GM19099 (cell line): ENCODE measurements around the gene UBXN7.

Experiments used
- POLR2A ChIP-seq: IDR thresholded peaks from 3 replicates; pipeline ENCODE4 v1.6.1; 2011; ENCODE audit warnings: low read depth; ENCODE audit not compliant: insufficient read length; ENCODE audit errors: extremely low read depth

UBXN7 gene

DNA sequence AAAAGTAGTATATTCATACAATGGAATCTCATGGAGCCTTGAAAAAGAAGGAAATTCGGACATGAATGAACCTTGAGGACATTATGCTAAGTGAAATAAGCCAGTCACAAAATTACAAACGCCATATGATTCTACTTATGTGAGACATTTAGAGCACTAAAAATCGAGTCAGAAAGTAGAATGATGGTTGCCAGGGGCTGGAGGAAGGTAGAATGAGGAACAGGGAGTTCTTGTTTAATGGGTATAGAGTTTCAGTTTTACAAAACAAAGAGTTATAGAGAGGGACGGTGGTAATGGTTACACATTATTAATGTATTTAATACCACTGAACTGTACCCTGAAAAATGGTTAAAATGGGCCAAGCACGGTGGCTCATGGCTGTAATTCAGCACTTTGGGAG, 19.5 kb downstream of the UBXN7 start:
- no peak for TF ChIP-seq POLR2A

DNA sequence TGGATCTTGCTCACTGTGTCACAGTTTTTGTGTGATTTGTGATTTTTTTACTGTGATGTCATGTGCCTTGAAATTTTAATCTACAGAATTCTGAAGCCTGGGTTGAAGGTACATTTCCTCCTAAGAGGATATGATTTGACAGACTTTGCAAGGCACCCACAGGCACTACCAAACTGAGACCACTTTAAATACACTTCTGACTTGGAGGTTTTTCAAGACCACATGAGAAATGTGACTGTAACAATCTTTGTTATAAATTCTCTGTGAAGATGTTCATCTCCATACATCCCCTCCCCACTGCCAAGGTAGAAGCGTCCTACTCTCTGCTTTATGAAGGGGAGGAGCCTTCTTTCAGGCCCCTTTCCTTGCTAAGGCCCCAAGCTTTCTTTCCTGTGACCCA, 22.8 kb downstream of the UBXN7 start:
- TF ChIP-seq POLR2A, result no peak

DNA sequence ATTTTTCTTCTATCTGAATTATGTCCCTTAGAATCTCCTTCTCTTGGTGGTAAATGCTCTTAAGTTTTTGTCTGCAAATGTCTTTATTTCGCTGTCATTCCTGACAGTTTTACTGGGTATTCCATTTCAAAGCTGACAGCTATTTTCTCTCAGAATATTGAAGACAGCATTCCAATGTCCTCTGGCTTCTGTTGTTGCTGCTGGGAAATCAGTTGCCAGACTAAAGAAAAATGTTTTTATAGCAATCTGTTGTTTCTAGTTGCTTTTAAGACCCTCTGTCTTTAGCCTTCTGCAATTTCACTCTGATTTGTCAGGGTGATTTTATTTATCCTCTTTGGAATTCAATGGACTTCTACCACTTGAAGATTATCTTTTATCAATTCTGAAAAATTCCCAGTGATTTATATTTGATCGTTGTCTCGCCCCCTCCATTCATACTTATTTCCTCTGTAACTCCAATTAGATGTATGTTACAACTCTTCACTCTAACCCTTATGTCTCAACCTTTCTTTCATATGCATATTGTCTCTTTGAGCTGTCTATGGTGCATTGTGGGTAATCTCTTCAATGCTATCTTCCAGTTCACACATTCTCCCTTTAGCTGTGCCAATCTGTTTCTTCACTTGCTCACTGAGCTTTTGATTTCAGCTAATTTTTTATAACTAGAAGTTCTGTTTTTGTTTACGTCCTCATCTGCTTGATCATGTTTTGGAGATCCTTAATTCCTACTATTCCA, 23.5 kb downstream of the UBXN7 start:
- no peak for TF ChIP-seq POLR2A

DNA sequence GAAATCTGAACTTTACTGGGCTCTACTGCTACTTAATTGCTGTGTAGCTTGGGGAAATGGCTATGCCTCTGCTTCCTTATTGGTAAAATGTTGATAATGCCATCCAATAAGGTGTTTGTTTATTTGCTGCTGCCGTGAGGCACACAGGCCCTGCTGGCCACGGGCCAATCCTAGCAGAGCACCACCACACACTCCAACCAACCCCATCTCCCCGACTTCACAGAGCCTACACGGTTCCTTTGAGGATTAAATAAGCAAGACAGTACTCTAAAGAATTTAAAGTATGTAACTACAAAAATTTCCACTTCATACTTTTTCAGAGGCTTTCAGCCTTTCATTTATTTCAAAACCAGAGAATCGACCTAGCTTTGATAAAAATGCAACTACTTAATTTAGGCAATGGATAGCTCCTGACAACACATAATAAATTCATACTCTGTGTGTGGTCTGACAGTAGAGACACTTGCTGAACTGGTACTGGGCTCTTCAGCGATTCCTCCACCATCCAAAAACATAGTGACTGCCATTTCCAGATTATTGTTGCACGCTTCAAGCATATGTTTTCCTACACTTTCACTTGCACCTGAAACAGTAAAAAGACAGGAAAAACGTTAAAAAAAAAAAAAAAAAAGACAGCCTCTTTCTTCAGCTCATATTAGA, 25.3 kb downstream of the UBXN7 start:
- no peak for TF ChIP-seq POLR2A

DNA sequence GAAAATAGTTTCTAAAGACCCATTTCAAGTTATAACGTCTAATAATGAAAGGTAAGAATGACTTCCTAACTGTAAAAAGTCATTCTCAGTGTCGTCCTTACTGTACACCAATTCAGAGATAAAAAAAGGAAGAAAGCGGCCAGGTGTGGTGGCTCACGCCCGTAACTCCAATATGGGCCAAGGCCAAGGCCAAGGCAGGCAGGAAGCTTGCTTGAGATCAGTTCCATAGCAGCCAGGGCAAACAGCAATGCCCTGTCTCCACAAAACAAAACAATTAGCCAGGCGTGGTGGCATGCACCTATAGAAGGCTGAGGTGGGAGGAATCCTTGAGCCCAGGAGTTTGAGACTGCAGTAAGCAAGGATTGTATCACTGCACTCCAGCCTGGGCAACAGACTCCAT, 31.9 kb downstream of the UBXN7 start:
- TF ChIP-seq POLR2A, result no peak

GRCh38 chr3:196399485-196399945, 32.7 kb downstream of the UBXN7 start:
- TF ChIP-seq POLR2A, result no peak

- no peak for TF ChIP-seq POLR2A
These were observed 33.4 kb downstream of the UBXN7 start for GRCh38 chr3:196398782-196399181.

- no peak for TF ChIP-seq POLR2A
These were observed 34.3 kb downstream of the UBXN7 start for GRCh38 chr3:196397941-196398340.

- TF ChIP-seq POLR2A, result no peak
These were observed 42.1 kb downstream of the UBXN7 start for GRCh38 chr3:196390116-196390515.

DNA sequence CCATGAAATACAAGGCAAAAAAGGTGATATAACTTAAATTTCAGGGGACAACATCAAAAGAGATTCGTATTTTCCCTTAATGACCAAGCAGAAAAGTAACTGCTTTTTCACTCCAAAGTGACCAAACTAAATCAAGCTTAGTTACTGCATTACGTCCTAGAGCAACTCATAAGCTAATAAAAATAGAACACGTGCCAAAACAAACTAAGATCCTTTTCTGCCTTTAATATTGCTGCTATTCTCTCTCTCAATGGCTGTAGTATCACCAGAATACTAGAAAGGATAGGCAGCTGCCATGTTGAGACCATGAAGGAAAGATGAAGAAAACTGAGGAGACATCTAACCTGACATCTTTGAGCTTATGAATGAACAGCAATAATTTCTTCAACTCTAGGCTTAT, 43.3 kb downstream of the UBXN7 start:
- TF ChIP-seq POLR2A, result no peak

DNA sequence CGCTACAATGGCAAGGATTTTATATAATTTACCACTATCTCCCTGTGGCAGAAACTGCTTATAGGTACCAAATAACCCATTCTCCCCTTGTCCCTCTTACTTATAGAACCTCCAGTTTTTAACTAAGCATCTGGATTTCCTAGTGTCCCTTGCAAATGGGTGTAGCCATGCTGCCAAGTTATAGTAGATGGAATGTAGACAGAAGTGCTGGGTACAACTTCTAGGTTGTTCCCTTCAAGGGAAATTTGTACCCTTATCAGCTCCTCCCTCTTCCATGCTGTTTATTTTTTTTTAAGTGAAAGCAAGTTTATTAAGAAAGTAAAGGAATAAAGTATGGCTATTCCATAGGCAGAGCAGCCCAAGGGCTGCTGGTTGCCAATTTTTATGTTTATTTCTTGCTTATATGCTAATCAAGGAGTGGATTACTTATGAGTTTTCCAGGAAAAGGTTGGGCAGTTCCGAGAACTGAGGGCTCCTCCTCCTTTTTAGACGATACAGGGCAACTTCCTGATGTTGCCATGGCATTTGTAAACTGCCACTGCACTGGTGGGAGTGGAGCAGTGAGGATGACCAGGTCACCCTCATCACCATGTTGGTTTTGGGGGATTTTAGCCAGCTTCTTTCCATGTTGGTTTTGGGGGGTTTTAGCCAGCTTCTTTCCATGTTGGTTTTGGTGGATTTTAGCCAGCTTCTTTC, 53.9 kb downstream of the UBXN7 start:
- TF ChIP-seq POLR2A, result no peak

- TF ChIP-seq POLR2A, result no peak
These were observed 54.9 kb downstream of the UBXN7 start for GRCh38 chr3:196377321-196377720.

GRCh38 chr3:196365736-196366135, 66.5 kb downstream of the UBXN7 start:
- TF ChIP-seq POLR2A, result no peak

DNA sequence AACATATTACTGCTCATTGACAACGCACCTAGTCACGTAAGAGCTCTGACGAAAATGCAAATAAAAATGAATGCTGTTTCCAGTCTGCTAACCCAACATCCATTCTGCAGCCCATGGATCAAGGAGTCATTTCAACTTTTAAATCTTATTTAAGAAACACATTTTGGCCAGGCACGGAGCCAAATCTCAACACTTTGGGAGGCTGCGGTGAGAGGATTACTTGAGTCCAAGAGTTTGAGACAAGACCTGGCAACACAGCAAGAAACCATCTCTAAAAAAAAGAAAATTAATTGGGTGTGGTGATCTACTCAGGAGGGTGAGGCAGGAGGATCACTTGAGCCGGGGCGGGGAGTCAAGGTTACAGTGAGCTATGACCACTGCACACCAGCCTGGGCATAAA, 71.6 kb downstream of the UBXN7 start:
- TF ChIP-seq POLR2A, result no peak

GRCh38 chr3:196357905-196358304, 74.3 kb downstream of the UBXN7 start:
- no peak for TF ChIP-seq POLR2A

DNA sequence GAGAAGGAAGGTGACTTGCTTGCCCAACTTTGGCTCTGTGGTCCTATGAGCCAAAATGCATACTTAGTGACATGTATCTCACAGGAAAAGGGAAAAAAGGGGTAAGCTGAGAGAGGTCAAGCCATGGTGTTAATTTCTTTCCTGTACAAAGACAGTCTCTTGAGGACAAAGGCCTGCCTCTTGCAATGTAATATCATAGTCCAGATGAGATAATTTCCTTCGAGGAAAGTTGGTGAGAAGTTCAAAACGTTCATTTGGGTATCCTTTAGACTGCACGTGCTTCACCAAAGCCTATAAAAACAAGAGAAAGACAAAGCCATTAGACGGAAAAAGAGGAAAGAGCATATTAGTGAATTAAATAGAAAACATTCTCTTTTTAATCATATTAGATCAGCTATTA, 75.7 kb downstream of the UBXN7 start:
- TF ChIP-seq POLR2A, result no peak
